WI38 (cell line): ENCODE measurements around the gene RAB11FIP4.
"Not testable (repeated sequence)": the region's sequence is repeated elsewhere in the genome, so short reads cannot be mapped to it uniquely, and the experiment has no call there.

Experiments
- H3K4me3 ChIP-seq: 2 replicates; pipeline ENCODE4 v1.5.1; 2011; ENCODE audit warnings: low read depth, mild to moderate bottlenecking, control low read depth, low read length
- TF ChIP-seq, protein P1 (sequence below): IDR thresholded peaks from 2 replicates; pipeline ENCODE4 v1.5.1; 2012; ENCODE audit warnings: low read depth, mild to moderate bottlenecking, control low read depth, low read length

Gene RAB11FIP4

GRCh38 chr17:31437720-31438400, 46.4 kb downstream of the RAB11FIP4 start:
- TF ChIP-seq, protein P1, sequence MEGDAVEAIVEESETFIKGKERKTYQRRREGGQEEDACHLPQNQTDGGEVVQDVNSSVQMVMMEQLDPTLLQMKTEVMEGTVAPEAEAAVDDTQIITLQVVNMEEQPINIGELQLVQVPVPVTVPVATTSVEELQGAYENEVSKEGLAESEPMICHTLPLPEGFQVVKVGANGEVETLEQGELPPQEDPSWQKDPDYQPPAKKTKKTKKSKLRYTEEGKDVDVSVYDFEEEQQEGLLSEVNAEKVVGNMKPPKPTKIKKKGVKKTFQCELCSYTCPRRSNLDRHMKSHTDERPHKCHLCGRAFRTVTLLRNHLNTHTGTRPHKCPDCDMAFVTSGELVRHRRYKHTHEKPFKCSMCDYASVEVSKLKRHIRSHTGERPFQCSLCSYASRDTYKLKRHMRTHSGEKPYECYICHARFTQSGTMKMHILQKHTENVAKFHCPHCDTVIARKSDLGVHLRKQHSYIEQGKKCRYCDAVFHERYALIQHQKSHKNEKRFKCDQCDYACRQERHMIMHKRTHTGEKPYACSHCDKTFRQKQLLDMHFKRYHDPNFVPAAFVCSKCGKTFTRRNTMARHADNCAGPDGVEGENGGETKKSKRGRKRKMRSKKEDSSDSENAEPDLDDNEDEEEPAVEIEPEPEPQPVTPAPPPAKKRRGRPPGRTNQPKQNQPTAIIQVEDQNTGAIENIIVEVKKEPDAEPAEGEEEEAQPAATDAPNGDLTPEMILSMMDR = no peak
- no peak overlapping the region for H3K4me3 ChIP-seq

GRCh38 chr17:31439716-31440115, 48.2 kb downstream of the RAB11FIP4 start:
- no peak overlapping the region for H3K4me3 ChIP-seq
- TF ChIP-seq, protein P1 = no peak

DNA sequence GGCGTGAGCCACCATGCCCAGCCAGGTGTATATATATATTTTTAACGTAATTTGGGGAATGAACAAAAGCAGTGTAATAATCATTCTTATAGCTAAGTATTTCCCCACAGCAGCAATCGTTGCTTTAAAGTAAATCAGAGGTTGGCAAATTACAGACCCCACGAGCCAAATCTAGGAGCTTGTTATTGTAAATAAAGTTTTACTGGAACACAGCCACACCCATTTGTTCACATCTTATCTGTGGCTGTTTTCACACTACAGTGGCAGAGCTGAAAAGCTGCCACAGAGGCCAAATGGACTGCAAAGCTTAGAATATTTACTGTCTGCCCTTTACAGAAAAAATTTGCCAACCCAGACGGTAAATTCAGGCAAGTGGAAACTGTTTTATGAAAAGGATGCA, 50.8 kb downstream of the RAB11FIP4 start:
- H3K4me3 ChIP-seq = no peak overlapping the region
- TF ChIP-seq, protein P1 = no peak

GRCh38 chr17:31442856-31443255, 51.4 kb downstream of the RAB11FIP4 start:
- not testable (repeated sequence) for H3K4me3 ChIP-seq

- no peak overlapping the region for H3K4me3 ChIP-seq
- TF ChIP-seq, protein P1 = no peak
Measured at GRCh38 chr17:31443386-31443785, 51.9 kb downstream of the RAB11FIP4 start.

GRCh38 chr17:31444026-31444425, 52.6 kb downstream of the RAB11FIP4 start:
- no peak overlapping the region for H3K4me3 ChIP-seq
- TF ChIP-seq, protein P1 = no peak

- H3K4me3 ChIP-seq = no peak overlapping the region
- TF ChIP-seq, protein P1 = no peak
Measured at GRCh38 chr17:31446195-31446967, 54.9 kb downstream of the RAB11FIP4 start.
